NCI-H1417 treated with DMSO at 0.1 percent for 48 hours (cell line): ENCODE measurements around the gene UGGT2.
"Not testable (repeated sequence)": the region's sequence is repeated elsewhere in the genome, so short reads cannot be mapped to it uniquely, and the experiment has no call there.

Experiments
- DNase-seq: peaks from one replicate; lab custom pipeline; 2025; lab: John Stamatoyannopoulos, UW

The UGGT2 gene, protein sequence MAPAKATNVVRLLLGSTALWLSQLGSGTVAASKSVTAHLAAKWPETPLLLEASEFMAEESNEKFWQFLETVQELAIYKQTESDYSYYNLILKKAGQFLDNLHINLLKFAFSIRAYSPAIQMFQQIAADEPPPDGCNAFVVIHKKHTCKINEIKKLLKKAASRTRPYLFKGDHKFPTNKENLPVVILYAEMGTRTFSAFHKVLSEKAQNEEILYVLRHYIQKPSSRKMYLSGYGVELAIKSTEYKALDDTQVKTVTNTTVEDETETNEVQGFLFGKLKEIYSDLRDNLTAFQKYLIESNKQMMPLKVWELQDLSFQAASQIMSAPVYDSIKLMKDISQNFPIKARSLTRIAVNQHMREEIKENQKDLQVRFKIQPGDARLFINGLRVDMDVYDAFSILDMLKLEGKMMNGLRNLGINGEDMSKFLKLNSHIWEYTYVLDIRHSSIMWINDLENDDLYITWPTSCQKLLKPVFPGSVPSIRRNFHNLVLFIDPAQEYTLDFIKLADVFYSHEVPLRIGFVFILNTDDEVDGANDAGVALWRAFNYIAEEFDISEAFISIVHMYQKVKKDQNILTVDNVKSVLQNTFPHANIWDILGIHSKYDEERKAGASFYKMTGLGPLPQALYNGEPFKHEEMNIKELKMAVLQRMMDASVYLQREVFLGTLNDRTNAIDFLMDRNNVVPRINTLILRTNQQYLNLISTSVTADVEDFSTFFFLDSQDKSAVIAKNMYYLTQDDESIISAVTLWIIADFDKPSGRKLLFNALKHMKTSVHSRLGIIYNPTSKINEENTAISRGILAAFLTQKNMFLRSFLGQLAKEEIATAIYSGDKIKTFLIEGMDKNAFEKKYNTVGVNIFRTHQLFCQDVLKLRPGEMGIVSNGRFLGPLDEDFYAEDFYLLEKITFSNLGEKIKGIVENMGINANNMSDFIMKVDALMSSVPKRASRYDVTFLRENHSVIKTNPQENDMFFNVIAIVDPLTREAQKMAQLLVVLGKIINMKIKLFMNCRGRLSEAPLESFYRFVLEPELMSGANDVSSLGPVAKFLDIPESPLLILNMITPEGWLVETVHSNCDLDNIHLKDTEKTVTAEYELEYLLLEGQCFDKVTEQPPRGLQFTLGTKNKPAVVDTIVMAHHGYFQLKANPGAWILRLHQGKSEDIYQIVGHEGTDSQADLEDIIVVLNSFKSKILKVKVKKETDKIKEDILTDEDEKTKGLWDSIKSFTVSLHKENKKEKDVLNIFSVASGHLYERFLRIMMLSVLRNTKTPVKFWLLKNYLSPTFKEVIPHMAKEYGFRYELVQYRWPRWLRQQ (N-terminal part only)

DNA sequence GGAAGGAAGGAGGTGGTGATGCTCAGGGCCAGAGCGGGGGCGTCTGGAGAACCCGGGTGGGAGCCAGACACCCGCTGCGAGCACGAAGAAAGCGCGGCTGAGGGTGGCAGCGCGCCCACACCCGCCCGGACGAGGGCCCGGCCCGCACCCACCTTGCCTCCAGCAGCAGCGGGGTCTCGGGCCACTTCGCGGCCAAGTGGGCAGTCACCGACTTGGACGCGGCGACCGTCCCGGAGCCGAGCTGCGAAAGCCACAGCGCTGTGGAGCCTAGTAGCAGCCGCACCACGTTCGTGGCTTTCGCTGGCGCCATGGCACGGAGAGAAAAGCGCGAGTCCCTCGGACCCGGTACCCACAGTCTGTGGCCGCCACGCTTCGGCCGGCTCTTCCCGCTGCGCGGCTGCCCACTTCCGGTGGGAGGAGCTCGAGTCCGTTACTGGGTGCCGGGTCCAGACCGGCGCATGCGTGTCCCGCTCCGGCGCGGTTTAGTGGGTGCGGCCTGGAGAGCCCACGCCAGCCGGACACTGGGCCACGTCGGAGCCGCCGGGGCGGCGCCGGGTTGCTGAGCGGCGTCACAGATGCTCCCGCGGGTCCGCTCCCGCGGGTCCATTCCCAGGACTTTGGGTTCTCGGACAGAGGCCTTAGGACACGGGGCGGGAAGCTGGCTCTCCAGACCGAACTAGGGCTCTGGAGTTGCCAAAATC is at the start of gene UGGT2:
Gene UGGT2, minus strand, starts transcription at position 399 of the 701 bp plus-strand sequence. Its CDS starts 89 bp downstream, at position 310.
- DNase-seq = peak; percentile 84

DNA sequence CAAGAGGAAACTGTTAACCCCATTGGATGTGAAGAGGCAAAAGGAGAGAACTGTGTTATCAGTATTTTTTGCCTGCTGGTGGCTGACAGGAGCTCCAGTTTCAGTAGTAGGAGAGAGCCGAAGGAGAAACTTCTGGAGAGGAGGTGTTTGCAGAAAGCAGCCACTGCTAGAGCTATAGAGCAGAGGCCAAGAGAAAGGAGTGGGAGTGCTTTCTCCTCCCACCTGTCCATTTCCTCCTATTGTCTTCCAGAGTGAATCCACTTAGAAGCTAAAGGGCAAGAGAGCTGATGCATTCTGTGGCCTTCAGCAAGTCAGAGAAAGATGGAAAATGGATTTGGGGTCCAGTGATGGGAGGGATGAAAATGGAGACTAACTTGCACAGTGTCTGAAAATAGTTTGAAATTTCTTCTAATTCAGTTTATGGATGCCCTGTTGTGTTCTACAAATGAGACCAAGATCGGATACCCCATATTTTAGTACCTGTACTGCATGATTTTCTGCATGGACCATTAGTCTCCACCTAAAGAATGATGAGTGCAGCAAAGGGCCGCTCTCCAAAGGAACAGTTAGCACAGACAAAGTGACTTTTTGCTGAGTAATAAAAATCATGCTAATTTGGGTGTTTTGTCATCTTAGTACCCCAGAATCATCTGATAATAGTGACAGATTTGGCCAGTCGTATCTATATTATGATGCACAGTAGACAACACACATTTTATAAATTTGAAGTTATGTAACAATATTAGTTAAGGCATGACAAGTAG is 47.4 kb upstream of the UGGT2 start:
- DNase-seq = no peak

DNA sequence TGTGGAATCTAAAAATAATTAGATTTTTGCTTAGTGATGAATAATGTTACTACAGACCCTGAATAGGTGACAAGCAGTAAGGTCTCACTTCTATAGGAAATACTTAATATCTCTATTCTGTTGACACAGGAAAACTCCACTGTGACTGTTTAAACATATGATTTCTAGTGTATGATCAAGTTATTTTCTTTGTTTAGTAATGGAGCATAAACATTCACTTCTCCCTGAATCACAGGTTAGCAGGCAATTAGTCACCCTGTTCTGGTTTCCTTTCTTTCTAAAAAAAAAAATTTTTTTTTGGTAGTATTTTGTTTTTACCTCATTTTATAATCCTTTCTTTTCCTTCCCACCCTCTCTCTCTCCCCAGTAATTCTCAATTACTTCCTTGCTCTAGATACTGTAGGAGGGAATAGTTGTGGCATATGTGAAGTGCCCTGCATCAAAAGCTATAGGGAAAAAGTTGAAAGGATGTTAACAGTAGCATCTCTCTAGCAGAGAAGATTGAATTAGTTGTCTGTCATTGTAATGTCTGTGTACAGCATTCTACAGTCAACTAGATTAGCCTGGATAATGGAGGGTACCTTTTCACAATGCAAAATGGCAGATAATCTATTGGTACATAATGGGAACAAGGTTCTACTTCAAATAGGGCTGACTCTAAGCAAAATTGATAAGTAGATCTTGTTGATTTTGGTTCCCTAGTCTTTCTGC is 40.2 kb upstream of the UGGT2 start:
- no peak for DNase-seq

DNA sequence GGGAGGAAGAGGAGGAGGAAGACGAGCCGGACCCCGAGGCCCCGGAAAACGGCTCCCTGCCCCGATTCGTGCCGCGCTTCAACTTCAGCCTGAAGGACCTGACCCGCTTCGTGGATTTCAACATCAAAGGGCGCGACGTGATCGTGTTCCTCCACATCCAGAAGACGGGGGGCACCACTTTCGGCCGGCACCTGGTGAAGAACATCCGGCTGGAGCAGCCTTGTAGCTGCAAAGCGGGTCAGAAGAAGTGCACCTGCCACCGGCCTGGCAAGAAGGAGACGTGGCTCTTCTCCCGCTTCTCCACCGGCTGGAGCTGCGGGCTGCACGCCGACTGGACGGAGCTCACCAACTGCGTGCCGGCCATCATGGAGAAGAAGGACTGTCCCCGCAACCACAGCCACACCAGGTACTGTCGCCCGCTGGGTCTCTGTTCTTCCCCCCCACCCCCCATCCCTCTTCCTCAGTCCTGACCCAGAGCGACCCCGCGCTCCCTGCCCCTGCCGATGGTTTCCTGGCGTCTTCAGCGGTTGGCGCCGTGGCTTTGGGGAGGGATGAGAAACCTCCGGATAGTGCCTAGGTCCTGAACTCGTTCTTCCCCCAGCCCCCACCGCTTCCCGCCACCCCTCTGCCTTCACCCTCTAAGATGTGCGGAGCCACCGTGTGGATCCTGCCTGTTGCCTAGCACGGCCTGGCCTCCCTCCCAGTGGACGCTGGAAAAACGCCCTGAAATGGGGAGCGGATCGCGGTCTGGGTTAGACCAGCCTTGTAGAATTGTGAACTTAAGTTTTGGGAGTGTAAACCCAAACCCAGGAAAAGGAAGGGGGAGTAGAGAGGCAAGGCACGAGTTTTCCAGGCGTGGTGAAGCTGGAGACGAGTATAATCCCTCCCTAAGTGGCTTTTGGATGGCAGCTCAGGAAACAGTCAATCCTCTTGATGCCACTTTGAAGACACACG is 38.2 kb upstream of the UGGT2 start:
- DNase-seq = no peak

DNA sequence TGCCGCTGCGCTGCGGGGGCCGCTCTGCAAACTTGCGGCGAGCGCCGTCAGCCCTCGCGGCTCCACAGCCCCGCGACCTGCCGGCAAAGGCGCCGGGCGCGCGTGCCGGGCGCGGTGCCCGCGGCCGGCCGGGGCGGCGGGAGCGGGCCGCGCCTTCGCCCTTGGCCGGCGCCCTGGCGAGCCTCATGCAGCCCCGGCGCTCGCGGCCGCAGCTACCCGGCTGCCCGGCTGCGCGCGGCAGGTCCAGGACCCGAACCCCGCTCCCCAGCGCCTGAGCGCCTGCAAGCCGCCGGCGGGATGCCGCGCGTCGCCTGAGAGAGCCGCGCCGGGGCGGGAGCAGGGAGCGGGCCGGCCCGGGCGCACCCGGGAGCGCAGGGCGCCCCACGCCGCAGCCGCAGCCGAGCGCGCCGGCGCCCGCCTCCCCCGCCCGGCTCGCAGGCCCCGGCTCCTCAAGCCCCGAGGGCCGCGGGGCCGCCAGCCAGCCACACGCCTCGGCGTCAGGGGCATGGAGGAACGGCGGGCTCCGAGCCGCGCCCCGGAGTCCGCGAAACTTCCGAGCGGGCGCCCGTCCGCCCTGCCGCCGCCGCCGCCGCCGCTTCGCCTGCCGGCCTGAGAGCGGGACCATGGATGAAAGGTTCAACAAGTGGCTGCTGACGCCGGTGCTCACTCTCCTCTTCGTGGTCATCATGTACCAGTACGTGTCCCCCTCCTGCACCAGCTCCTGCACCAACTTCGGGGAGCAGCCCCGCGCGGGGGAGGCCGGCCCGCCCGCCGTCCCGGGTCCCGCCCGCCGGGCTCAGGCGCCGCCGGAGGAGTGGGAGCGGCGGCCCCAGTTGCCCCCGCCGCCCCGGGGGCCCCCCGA is 37.3 kb upstream of the UGGT2 start:
- no peak for DNase-seq

DNA sequence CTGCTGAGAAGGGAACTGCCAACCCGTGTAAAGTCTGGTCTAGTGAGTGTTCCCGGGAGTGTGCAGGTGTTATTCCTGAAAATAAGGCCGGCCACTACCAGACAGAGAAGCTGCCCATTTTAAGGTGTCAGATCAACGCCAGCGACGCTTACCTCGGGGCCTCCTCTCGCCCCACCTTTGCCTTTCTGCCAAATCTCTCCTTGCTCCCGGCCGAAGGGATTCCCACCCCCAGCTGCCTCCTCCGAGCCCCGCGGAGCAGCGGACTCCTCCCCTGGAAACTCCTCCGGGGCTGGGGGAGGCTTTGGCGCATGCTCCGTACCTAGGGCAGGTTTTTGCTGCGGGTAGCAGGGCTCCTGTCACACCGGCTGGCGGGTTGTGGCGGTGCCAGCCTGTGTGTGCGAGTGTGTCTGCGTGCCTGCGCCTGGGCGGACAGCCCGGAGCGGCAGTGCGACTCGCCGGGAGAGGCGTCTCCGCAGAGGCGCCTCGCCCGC is 36.6 kb upstream of the UGGT2 start, which contains the start of gene HS6ST3:
Gene HS6ST3, plus strand, starts transcription at position 359 of the 491 bp plus-strand sequence.
- no peak for DNase-seq

DNA sequence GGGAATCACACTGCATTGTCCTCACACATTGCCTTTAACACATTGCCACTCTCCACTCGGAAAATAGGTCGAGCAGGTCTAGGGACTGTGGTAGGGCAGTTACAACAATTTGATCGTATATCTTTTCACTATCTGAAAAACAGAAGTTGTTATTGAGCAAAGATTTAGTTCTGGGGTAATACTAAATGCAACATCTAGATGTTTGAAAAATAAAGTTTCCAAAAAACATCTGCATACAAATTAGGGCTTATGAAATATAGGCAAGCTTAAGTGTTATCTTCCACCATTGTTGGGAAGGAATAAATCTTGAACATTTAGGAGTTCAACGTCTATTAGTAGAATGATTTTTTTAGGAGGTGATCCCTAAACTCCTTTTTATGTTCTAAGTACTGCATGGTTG is 35.9 kb upstream of the UGGT2 start:
- DNase-seq = no peak

DNA sequence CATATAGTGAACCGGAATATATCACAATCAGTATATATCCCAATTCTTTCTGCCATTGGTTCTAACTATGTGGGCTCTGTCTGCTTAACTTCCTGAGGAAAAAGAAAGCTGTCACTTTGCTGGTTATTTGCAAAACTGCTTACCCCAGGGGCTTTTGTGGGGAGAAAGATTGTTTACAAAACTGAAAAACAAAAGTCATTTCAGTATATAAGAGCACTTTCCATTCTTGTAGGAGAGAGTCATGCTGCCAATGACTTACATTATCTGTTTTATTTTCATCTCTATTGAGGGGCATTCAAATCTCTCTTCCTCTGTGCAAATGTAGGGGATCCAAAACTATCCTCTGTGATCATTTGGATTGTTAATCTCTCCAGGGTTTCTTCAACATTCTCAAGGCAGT is 33.5 kb upstream of the UGGT2 start:
- no peak for DNase-seq

DNA sequence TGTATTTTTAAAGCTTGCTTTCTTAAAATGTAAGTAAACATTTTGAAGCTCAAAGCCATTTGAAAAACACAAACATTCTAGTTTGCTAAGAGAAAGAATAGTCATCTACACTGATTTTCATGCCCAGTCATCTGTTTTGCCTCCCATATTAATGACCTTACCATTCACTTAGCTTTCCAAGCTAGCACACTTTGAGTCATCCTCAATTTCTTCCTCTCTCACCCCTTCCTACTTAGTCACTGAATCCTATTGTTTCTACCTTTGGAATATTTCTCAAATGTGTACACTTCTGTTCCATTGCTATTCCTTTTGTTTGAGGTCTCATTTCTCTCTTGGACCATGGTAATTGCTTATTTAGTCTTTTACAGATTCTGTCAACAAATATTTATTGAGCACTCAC is 29.4 kb upstream of the UGGT2 start:
- no peak for DNase-seq

DNA sequence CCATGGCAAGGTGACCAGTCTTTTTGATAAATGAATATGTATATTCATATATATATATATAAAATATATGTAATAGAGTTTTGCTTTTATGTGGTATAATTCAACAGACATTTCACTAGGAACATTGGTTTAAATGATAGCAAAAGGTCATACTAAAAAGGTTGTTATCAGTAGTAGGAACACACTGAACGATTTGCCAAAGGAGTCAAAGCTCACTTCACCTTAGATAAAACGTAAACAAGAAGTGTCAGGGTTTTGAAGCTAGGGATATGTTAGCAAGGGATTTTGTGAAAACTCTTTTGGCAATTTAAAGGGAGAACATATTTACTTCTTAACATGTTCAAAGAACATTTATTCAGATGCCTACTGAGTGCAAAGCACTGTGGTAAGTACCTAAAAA is 28.7 kb upstream of the UGGT2 start:
- DNase-seq = no peak

DNA sequence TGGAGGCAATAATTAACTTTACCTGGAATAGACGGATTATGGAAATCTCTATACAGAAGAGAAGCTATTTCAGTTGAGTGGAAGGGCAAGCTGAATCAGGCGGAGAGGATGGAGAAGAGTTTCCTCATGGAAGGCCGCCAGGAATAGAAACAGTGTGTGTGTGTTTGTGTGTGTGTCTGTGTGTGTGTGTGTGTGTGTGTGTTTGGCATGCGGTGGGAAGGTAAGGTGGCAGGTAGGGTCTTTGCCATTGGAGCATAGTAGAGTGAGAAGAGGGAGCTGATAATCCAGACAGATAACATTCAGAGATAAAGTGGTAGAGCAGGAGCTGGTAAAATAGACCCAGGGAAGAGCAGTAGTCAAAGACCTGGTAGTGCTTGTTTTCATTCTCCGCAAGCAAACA is 27.5 kb upstream of the UGGT2 start:
- DNase-seq = no peak

DNA sequence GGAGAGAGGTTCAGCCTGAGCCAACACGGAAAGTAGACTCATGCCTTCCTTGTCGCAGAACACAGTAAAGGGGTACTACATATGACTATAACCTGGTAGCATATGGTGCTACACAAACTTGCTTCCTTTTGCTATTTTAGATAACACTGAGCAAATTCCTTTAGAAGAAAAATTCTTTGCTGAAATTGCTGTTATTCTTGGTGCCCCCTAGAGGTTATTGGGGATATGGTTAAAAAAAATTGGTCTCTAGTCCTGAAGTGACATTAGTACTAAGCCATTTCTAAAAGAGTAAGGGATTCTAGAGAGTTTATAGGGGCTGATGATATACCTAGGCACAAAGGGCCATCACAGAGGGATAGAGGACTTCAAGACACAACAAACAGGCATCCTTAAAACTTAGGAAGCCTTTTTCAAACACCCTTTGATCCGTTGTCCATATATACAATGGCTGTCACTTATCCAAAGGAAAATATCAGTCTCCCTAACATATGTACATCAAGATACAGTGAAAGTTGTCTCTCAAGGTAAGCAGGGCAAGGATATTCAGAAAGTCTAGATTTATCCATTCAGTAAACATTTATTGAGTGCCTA is 22.8 kb upstream of the UGGT2 start:
- DNase-seq = no peak

DNA sequence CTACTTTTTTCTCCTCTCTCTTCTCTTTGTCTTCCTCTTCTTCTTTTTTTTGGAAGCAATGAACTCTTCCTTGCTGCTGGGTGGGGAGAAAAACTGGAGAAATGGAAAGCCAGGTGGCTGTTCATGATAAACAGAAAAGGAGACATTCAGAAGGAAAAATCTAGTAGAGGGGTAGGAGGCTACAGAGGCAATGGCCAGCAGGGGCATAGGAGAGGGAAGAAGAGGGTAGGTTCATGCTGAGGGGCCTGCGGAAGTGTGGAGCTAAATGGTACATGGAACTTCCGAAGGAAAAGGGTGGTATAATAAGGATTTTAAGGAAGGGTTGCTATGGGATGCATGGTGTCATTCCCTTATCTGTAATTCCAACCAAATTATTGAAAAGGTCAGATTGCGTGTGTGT is 19.2 kb upstream of the UGGT2 start:
- DNase-seq = no peak

DNA sequence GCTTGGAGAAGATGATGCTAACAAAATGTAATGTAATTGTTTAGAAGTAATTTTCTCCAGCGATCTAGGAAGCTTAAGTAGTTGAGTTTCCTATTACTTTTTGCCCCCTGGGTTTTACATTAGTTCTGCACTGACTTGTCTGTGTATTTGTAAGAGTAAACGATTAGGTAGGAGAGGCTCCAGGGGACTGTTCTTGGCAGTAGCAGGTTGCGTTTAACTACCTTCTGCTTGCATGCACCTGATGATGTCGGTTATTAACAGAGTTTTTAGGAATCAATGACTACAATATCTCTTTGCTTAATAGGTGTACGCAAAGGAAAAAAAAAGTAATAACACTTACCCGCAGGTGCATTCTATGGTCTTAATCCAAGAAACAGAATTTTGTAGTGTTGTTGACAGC is 18.3 kb upstream of the UGGT2 start:
- DNase-seq = no peak

DNA sequence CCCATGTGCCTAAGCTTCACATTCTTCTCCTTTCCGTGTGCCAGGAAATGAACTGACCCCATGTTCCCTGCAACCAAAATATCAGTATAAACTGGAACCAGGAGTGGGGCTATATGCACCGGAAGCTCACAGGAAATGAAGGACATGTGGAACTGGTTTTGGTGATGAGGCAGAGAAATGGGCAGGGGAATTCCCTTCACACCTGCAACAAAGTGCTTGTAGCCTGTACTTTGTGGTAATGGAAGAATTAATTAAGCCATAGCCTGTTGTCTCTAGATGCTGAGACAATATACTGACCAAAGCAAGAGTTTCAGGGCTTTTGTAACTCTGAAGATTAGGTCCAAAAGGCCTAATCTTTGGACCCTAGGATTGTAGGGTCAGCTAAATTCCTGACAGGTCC is 15.5 kb upstream of the UGGT2 start:
- DNase-seq = no peak

DNA sequence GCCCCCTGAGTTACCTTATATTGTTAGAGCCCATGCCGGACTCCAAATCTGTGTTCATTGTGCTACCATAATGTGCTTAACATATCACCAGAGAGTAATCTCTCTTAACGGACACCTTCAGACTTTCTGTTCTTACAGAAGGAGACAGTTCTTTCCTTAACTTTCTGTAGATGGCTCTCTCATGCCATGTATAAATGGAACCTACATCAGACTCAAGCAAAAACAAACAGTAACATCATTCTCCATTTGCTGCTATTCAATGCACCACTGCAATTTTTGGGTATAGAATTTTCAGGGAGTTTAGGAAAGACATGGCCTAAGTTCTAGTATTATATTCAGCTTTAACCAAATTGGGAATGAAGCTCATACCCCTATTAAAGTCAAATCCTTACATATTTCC is 12.6 kb upstream of the UGGT2 start:
- DNase-seq = no peak

DNA sequence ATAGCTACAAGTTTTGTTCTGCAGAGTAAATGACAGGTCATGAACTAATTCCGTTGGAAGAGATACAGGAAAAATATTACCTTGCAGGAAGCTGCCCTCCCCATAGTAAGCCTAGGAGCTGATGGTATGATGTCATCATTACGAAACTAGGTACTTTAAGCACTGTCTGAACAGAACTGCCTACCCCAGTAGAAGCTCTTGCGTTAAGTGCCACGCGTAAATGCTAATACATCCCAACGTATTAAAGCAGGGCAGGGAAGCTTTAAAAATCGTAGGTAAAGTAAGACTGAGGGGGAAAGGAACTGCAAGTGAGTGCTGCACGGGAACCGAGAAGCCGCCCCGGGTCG is 572 bp downstream of the UGGT2 start:
- no peak for DNase-seq

DNA sequence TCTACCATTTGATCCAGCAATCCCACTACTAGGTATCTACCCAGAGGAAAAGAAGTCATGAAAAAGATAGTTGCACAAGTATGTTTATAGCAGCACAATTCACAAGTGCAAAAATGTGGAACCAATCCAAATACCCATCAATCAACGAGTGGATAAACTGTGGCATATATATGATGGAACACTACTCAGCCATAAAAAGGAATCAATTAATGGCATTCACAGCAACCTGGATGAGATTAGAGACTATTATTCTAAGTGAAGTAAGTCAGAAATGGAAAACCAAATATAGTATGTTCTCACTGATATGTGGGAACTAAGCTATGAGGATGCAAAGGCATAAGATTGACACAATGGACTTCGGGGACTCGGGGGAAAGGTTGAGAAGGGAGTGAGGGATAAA is 1.3 kb downstream of the UGGT2 start:
- DNase-seq = not testable (repeated sequence)
